OCI-LY3 (cell line): ENCODE results near the gene HNRNPUL2.

ENCODE experiments used
- CTCF ChIP-seq: fragments of 200-600, 300-600 bp; sonication (generic); IDR thresholded peaks from 2 replicates; pipeline ENCODE4 v1.5.1; 2014; ENCODE audit warnings: antibody characterized with exemption, low read length, low read depth
- EZH2phosphoT487 ChIP-seq: fragments of 200-600 bp; shearing (Covaris generic); IDR thresholded peaks from 2 replicates; pipeline ENCODE4 v1.6.1; 2018; ENCODE audit warnings: antibody characterized with exemption, mixed run types, low read depth

GRCh38 chr11:62757846-62758788 is 30.9 kb upstream of the HNRNPUL2 start:
- TF ChIP-seq CTCF: no peak
- no peak for TF ChIP-seq EZH2phosphoT487
